HG02623 (cell line): ENCODE measurements around the gene LIFR.

ENCODE experiments used
- ATAC-seq: cut with Tn5 transposase; IDR thresholded peaks from one replicate; pipeline ENCODE4 v1.9.1; 2021; ENCODE audit warnings: moderate library complexity; ENCODE audit not compliant: unreplicated experiment

Gene LIFR

DNA sequence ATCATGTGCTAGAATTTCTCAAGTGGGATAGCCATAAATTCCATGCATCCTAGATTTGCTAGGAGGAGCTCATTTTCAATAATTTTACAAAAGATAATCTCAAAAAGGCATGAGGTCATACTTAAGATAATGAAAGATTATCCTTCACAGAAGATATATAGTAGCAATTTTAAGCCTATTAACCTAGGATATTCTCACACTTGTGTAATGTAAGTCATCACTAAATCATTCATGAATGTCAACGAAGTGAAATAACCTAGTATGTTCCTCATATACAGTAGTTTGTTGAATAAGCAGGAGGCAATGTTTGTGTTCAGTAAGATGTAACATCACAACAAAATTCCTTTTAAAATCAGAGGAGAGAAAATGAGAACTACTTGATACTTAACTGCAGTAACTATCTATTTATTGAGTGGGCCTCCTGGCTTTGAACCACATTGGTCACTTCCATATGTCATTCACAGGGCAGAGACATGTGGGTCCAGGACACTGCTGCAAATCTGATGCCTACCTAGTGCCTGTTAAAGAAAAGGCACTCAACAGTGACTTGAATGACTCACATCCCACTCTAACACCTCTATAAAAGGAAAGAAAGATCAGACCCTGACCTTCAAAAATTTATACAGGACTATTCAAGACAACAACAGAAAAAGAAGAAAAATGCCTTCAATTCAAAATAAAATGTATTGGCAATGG lies 8.2 kb downstream of the LIFR start:
- ATAC-seq: no peak

DNA sequence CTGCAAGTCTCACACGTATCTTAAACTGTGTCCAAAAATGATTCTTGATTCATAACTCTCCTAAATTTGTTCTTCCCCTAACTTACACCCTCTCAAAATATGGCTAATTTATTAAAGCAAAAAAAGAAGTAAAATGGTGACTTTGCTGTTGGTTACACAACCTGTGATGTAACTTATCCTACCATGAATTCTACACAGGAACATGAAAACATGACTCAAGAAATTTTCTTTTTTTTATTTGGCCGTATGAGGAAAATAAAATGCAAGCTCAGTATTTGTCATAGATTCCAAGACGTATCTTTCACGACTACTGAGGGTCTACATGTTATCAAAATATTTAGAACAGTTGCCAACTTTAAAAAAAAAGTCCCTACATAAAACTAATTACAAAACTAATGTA lies 9.2 kb downstream of the LIFR start:
- no peak for ATAC-seq

DNA sequence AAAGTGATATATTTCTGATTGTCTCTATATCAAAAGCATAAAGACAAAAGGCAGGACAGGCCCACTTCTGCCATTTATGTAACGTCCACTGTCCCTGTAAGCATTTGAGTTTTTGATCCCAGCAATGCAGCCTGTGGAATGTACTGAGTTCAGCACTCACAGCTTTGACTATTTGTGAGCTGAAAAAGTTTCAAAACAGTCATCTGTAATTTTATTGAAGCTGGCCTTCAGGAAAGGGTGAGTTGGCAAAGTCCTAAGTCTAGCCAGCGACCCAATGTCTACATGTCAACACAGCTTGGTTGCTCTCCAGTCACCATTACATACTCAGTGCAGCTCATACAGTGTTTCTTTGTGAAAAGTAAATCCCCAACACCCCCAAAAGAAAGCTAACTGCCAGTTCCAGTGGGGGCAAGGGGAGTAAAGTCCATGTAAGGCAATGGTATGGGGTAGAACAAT lies 9.7 kb downstream of the LIFR start:
- no peak for ATAC-seq

DNA sequence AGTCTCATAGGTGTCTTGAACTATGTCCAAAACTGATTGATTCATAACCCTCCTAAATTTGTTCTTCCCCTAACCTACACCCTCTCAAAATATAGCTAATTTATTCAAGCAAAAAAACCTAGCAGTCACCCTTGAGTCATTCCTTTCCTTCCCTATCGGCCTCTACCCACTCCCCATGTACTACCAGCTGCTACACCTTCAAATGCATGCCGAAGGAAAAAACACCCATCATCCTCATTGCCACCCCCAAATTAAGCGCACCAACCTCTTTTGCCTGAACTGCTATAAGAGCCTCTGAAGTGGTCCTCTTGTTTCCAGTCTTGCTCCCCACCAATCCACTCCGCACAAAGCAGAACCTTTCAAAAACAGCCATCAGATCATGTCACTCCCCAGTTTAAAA lies 12.6 kb downstream of the LIFR start:
- ATAC-seq: no peak

DNA sequence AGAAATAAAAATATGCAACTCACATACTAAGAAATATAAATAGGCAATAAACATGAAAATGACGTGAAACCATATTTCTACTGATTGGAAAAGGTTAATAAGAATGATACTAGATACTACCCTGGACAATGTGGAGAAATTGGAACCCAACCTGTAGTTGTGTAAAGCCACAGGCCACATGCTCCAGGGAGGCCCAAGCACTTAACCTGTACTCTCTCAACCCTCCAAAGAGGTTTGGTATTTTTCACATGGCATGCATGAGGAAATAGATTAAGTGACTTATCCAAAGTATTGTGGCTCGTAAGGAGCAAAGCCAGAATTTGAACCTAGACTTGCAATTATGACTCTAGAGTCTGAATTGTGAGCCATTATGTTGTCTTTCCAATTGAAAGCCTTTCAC lies 13.4 kb downstream of the LIFR start:
- no peak for ATAC-seq

DNA sequence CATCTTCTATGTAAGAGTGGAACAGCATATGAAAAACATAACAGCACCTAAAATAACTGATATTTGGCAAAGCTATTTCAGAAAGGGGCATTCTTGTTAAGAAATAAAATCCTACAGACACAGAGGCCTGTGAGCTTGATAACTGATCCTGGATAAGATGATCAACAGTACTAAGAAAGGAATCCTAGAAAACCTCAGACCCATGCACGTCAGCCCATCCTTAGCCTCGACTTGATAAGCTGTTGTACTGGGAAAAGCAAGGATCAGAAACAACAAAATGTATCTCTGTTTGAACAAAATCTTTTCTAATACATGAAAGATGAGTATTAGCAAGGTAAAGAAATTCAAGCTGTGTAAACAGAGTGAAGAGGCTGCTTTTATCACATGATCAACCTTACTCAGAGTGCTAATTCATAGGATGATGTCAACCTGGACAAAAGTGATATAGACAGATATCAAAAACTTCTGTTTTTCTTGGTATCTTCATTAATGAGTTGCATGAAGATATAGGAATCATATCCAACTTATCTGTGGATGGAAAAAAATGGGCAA lies 15.2 kb downstream of the LIFR start:
- ATAC-seq: no peak

DNA sequence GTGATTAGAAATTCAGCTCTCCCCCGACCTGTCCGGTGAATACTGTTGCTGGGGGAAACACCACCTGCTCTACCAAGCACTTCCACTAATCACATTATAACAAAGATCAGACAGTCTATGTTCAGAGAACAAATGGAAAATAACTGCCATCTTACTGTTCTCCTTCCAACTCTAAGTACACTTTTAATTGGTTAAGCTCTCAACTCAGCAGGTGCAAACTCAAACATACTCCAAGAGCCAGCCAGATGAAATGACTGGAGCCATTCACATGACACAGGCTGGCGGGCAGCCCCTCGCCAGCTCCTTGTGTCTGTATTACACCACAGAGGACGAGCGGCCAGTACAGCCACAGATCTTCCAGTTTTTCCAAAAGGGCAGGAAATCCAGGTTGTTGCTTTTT lies 16.1 kb downstream of the LIFR start:
- ATAC-seq: no peak

DNA sequence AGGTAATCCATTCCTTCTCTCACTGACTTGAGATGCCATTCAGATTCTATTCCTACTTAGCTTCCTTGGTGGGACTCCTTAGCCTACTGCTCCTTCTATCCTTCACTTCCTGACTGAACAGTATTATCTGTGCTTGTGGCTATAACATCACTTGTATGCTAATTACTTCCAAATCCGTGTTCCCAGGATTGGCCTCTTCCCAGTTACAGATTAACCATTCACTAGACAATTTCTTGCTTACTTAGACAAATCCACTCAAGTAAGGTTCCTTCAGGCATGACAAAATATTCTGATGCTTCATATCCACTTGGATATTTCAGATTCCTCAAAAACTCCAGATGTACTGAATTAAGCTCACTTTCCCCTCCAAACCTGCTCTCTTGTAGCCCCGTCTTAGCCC lies 18.3 kb downstream of the LIFR start:
- no peak for ATAC-seq

DNA sequence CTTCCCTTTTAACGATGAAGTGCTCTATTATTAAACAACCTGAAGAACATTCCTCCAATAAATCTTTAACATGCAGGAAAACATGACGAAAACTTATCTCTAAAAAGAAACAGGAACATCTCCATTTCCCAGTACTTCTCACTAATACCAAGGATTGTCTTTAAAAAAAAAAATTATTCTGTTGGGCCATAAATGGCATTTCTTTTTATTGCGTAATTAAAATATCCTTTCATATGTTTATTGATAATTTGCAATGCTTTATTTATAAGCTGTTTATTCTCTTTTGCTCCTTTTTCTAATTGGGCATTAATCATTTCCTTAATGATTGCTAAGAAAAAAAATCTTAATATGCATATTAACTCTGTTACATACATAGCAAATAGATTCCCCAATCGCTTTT lies 18.9 kb downstream of the LIFR start:
- ATAC-seq: no peak

DNA sequence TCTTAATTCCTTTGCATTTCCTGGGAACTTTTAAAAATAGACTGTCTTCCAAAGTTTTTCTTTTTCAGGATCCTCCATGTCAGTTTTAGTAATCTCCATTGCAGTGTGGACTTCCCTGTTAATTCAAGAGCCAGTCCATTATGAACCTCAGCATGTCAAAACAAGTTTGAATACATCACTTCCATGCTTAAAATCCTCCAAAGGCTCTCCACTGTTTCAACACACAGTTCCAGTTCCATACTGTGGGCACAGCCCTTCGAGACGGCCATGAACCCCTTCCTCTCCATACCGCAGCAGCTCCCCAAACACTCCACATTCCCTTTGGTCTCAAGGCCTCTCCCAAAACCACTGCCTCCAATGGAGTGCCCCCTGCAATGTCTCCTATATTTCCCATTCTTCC lies 19.5 kb downstream of the LIFR start:
- no peak for ATAC-seq

DNA sequence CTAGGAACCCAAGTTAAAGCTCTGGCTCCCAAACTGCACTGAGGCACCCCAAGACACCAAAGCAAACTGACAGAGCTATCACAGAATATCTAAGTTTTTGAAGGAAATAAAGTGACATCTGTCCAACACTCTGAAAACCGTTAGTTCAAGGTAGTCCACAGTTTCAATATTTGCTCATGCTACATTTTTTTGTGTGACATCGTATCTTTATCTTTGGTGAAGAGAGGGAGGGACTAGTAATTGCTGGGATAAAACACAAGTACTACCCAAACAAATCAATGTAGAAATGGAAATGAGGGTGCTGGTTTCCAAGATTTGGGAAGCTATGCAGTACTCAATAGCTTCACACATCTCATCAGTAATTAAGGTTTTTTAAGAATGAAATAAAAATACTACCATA lies 20.6 kb downstream of the LIFR start:
- no peak for ATAC-seq

DNA sequence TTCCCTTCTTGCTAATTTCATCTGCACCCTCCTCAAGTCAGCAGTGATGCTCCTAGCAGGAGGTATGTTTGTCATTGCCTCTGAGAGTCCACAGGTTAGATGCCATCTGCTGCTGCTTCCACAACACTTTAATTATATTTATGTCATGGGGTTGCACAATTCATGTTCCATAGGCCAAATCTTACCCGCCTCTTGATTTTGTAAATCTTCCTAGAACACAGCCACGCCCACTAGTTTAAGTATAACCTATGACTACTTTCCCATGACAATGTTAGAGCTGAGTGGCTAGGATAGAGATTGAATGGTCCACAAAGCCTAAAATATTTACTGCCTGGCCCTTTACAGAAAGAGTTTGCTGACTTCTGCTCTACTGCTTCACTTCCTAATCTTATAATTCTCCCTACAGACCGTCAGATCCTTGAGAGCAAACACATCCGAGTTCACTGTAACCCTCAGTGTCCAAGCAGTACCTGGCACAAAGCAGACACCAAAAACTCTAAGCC lies 21.1 kb downstream of the LIFR start:
- ATAC-seq: no peak

DNA sequence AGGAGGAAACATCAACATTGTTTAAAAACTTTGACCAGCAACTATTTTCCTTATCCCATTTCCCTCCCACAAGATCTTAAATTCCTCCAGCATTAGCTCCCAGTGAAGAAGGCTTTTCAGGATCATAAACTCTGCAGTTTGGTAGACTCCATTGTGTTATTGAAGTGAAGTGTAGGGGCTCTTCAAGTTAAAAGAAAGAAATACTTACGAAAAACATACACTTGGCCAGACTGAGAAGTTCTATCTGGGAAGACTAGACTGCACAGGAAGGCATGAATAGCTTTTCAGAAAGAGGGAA lies 22.3 kb downstream of the LIFR start:
- no peak for ATAC-seq

DNA sequence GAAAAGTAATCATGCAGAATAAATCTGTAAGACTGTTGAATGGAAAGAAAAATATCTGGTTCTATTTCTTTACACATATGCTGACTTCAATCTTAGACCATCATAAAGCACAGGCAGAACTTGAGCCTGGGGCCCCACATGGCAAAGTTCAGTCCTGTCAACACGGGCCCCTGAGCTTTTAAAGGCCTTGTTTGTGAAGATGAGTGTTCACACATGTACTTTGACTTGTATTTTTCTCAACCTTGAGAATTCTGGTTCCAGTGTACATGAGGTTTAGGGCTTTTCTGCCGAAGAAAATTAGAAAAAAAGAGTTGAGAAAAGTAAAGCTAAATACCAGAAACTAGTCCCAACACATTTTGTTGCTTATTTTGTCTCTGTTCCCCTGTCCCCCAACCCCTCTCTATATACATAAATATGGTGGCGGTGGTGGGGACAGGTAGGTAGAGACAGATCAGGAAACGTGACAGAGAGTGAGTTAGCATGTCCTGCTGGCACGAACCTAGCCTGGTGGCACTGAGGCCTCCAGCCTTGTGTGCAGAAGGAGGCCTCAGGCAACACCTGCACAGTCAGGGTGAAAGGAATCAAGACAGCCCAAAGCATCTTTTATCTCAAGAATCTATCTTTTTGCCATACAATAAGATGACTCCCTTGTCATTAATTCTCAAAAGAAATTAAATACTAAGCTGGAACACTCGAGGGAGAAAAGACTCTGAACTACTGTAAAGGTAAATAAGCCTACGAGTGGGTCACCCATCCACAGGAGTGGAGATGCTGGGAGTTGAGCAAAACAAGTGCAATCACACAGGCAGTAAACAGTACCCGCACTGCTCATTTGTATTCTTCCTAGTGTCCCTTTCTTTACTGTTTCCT lies 22.9 kb downstream of the LIFR start:
- no peak for ATAC-seq

DNA sequence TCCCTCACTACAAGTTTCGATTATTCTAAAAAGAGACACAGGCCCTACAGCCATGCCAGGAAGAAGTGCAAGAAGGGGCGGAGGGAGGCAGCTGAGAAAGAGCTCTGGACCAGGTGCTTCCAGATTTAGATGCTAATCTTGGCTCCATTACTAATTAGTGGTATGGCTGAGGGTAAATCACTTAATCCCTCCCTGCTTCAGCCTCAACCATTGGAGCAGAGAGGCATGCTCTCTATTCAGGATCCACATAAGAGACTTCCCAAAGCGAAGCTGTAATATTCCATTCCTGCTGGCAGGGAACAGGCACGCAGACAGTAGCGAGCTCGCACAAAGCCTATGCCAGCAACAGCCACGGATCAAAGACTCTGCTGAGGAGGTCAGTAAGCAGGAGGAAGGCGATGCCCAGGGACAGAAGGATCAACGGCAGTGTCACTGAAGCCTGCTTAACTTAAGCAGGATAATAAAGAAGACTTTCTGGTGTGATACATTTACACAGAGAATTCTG lies 24.2 kb downstream of the LIFR start:
- no peak for ATAC-seq

DNA sequence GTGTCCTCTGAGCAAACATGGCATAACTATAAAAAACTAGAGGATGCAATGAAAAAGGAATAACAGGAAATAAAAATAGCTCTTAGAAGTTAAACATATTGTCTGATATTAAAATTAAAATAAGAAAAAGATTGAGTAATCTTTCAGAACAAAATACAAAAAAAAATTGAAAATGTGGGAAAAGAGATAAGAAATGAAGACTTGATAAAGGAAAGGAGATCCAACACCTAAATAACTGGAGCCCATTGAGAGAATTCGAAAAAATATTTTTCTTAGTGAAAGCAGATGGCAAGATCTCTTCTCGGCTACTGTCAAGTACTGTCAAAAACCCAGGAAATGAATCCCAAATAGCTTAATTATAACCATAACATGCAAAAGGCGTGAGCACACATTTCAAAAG lies 24.9 kb downstream of the LIFR start:
- ATAC-seq: no peak

DNA sequence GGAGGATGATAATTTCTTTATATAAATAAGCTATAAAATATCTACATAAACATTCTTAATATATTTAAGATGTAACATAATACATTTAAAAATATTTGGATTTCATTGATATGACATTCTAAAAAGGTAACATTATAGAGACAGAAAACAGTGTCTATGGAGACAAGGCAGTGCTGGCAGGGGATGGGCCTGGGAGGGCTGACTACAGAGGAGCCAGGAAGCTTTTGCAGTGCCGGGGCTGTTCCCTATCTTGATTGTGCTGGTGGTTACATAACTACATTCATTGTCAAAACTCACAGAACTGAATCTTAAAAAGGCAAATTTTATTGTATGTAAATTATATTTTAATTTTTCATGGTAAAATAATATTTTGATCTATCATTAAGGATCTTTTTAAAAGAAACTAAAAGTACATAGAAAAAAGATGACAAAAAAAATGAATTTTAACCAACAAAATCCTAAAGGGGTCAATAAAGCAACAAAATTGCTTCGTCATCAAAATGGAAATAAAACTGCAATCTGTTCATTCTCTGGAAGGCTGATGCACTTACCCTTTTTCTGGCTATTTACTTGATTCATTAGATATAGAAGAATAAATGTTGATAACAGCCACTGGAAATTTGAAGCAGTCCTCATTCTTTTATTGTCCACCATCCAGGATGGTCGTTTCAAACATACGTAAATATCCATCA lies 26.3 kb downstream of the LIFR start:
- ATAC-seq: no peak

DNA sequence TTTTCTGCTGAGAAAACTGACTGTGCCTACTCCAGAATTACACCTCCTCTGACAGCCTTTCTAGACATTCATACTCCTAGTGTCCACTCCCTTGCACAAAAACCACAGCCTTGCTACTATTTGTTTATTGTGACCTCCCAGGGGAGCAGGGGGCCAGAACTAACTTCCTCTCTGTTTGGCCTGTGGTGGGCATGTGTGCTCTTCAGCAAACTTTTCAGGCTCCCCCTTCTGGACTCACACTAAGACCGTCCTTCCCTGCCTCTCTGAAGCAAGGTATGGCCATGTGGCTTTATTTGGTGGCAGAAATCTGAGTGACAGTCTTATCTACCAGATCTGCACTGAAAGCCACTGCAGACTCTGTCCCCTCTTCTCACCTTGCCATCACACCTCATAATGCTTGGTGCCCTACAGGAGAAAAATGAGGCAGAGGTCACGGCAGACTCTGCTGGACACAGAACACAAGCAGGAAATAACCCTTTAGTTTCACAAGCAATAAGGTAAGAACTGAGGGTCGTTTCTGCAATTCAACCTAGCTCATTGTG lies 28.2 kb downstream of the LIFR start:
- no peak for ATAC-seq

DNA sequence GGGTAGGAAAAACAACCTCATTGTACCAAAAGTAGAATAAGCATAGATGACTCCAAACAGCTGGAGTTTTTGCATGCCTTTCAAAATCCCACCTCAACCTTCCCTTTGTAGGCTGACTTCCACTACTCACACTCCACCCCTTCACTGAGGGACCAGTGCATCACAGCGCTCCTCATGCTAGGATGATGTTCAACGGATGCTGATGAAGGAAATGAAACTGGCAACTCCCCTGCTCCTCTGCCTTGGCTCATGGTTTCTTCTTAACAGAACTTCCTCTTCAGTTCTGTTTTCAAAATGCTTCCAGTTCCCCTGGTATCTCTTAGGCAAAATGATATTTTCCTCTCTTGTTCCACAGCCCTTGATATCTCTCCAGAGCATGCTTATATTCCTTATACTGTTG lies 29.0 kb downstream of the LIFR start:
- ATAC-seq: no peak

DNA sequence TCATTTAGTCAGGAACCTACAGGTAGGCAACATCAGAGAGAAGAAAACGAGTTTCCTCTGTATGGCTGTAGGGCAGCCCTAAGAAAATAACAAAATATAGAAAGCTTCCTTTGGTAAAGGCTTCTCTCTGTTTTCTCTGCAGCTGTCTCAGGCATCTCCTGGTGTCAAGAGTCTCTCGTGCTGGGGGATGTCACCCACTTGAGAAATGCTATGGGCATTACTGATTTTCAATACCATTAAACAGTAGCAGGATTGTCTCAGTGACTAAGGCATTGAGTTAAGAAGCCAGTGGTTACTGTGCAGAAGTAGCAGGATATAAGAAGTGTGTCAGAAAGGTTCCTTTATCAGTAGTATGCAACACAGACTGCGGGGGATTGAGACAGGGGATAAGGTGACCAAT lies 32.4 kb downstream of the LIFR start:
- no peak for ATAC-seq

DNA sequence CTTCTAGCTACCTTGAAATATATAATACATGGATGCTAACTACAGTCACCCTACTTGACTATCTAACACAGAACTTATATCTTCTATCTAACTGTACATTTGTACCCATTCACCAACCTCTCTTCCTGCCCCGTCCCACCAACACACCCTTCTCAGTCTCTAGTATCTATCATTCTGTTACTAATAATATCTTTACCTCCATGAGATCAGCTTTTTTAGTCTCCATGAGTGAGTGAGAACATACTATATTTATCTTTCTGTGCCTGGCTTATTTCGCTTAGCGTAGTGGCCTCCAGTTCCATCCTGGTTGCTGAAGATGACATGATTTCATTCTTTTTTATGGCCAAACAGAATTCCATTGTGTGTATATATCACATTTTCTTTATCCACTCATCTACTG lies 37.0 kb downstream of the LIFR start:
- no peak for ATAC-seq
